WI38 (cell line): ENCODE results near the gene AADACL4.

ENCODE experiments used
- H3K4me3 ChIP-seq: 2 replicates; pipeline ENCODE4 v1.5.1; 2011; ENCODE audit warnings: low read depth, mild to moderate bottlenecking, control low read depth, low read length
- CTCF ChIP-seq: IDR thresholded peaks from 2 replicates; pipeline ENCODE4 v1.5.1; 2012; ENCODE audit warnings: low read depth, mild to moderate bottlenecking, control low read depth, low read length

The AADACL4 gene

GRCh38 chr1:12599657-12600056 is 44.2 kb upstream of the AADACL4 start:
- TF ChIP-seq CTCF, result no peak
- H3K4me3 ChIP-seq, result no peak overlapping the region

- no peak for TF ChIP-seq CTCF
- H3K4me3 ChIP-seq, result no peak overlapping the region
Observed at GRCh38 chr1:12600335-12600734, 43.5 kb upstream of the AADACL4 start.

GRCh38 chr1:12600880-12601633 is 42.8 kb upstream of the AADACL4 start:
- peak; percentile 18; the same call in 1 of the 2 replicates for TF ChIP-seq CTCF
- H3K4me3 ChIP-seq, result no peak overlapping the region

- TF ChIP-seq CTCF, result no peak
- no peak overlapping the region for H3K4me3 ChIP-seq
Observed at GRCh38 chr1:12601700-12602658, 41.9 kb upstream of the AADACL4 start.

GRCh38 chr1:12602659-12603024 is 41.2 kb upstream of the AADACL4 start:
- TF ChIP-seq CTCF, result no peak
- no peak overlapping the region for H3K4me3 ChIP-seq

GRCh38 chr1:12603224-12603623 is 40.7 kb upstream of the AADACL4 start:
- TF ChIP-seq CTCF, result no peak
- no peak overlapping the region for H3K4me3 ChIP-seq
